ENCODE data around the gene MACROD2. TPM values are rescaled to one million over a fixed set of nuclear protein-coding genes. Genes with fewer than 3 reads are reported as not detected.

The MACROD2 gene
- total and polyA plus RNA-seq, 2 experiments from 2014 or later = 2.8 to 4.3 TPM

DNA sequence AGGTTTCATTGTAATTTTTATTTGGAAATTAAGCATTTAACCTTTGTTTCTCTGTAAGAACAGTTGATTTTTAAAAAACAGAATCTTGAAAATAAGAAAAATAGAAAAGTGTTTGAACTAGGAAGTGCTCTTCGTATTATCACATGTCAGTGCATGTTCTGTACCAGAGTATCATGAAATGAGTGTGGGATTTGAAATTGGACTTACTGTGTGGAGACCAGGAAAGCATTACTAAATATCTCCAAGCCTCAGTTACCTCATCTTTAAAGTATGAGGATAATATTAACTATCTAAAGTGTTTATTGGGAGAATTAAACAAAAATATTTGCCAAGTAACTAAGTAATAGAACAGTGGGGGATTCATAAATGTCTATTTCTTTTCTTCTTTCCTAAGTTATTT is 499.0 kb downstream of the MACROD2 start:
- Histone ChIP-seq H3K4me1 (ENCODE audit: insufficient read depth) (no peaks in the 10 kb centered on the region), H4K20me1 (replicated peaks; ENCODE audit: insufficient read depth) (no peaks in the 10 kb centered on the region), H3F3A (replicated peaks; ENCODE audit: low read depth) (no peaks in the 10 kb centered on the region), H3K27me3 (ENCODE audit: insufficient read depth) (no peaks in the 10 kb centered on the region), H2AFZ (no peak overlapping the region), H3K79me2 (replicated peaks; ENCODE audit: insufficient read depth) (no peaks in the 10 kb centered on the region), H3K27ac (ENCODE audit: low read depth) (no peak overlapping the region), H3K36me3 (ENCODE audit: insufficient read depth) (no peaks in the 10 kb centered on the region), H3K4me2 (no peak overlapping the region), H3K9me2 (ENCODE audit: insufficient read depth) (no peaks in the 10 kb centered on the region), H3K4me3 (no peak overlapping the region)
- ATAC-seq (no peak), DNase-seq (ENCODE audit: low spot score) (no peak)
- no peak for TF ChIP-seq ZNF331 (CRISPR knock-in tag; IDR thresholded peaks at IDR 0.05; ENCODE audit: low read depth)
- TF ChIP-seq, protein P1, sequence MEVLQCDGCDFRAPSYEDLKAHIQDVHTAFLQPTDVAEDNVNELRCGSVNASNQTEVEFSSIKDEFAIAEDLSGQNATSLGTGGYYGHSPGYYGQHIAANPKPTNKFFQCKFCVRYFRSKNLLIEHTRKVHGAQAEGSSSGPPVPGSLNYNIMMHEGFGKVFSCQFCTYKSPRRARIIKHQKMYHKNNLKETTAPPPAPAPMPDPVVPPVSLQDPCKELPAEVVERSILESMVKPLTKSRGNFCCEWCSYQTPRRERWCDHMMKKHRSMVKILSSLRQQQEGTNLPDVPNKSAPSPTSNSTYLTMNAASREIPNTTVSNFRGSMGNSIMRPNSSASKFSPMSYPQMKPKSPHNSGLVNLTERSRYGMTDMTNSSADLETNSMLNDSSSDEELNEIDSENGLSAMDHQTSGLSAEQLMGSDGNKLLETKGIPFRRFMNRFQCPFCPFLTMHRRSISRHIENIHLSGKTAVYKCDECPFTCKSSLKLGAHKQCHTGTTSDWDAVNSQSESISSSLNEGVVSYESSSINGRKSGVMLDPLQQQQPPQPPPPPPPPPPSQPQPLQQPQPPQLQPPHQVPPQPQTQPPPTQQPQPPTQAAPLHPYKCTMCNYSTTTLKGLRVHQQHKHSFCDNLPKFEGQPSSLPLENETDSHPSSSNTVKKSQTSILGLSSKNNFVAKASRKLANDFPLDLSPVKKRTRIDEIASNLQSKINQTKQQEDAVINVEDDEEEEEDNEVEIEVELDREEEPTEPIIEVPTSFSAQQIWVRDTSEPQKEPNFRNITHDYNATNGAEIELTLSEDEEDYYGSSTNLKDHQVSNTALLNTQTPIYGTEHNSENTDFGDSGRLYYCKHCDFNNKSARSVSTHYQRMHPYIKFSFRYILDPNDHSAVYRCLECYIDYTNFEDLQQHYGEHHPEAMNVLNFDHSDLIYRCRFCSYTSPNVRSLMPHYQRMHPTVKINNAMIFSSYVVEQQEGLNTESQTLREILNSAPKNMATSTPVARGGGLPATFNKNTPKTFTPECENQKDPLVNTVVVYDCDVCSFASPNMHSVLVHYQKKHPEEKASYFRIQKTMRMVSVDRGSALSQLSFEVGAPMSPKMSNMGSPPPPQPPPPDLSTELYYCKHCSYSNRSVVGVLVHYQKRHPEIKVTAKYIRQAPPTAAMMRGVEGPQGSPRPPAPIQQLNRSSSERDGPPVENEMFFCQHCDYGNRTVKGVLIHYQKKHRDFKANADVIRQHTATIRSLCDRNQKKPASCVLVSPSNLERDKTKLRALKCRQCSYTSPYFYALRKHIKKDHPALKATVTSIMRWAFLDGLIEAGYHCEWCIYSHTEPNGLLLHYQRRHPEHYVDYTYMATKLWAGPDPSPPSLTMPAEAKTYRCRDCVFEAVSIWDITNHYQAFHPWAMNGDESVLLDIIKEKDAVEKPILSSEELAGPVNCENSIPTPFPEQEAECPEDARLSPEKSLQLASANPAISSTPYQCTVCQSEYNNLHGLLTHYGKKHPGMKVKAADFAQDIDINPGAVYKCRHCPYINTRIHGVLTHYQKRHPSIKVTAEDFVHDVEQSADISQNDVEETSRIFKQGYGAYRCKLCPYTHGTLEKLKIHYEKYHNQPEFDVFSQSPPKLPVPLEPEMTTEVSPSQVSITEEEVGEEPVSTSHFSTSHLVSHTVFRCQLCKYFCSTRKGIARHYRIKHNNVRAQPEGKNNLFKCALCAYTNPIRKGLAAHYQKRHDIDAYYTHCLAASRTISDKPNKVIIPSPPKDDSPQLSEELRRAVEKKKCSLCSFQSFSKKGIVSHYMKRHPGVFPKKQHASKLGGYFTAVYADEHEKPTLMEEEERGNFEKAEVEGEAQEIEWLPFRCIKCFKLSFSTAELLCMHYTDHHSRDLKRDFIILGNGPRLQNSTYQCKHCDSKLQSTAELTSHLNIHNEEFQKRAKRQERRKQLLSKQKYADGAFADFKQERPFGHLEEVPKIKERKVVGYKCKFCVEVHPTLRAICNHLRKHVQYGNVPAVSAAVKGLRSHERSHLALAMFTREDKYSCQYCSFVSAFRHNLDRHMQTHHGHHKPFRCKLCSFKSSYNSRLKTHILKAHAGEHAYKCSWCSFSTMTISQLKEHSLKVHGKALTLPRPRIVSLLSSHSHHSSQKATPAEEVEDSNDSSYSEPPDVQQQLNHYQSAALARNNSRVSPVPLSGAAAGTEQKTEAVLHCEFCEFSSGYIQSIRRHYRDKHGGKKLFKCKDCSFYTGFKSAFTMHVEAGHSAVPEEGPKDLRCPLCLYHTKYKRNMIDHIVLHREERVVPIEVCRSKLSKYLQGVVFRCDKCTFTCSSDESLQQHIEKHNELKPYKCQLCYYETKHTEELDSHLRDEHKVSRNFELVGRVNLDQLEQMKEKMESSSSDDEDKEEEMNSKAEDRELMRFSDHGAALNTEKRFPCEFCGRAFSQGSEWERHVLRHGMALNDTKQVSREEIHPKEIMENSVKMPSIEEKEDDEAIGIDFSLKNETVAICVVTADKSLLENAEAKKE (CRISPR knock-in tag; IDR thresholded peaks at IDR 0.05) = no peak
- TF ChIP-seq STAT1 (IDR thresholded peaks at IDR 0.05; ENCODE audit: unreplicated experiment) = no peak
- no peak for TF ChIP-seq NANOG (IDR thresholded peaks at IDR 0.05; ENCODE audit: borderline replicate concordance)
- TF ChIP-seq EZH2 (IDR thresholded peaks at IDR 0.05; ENCODE audit: low read depth, unreplicated experiment) = no peak
- TF ChIP-seq POLR2AphosphoS5 (IDR thresholded peaks at IDR 0.05; ENCODE audit: low read depth) = no peak
- TF ChIP-seq, protein P2, sequence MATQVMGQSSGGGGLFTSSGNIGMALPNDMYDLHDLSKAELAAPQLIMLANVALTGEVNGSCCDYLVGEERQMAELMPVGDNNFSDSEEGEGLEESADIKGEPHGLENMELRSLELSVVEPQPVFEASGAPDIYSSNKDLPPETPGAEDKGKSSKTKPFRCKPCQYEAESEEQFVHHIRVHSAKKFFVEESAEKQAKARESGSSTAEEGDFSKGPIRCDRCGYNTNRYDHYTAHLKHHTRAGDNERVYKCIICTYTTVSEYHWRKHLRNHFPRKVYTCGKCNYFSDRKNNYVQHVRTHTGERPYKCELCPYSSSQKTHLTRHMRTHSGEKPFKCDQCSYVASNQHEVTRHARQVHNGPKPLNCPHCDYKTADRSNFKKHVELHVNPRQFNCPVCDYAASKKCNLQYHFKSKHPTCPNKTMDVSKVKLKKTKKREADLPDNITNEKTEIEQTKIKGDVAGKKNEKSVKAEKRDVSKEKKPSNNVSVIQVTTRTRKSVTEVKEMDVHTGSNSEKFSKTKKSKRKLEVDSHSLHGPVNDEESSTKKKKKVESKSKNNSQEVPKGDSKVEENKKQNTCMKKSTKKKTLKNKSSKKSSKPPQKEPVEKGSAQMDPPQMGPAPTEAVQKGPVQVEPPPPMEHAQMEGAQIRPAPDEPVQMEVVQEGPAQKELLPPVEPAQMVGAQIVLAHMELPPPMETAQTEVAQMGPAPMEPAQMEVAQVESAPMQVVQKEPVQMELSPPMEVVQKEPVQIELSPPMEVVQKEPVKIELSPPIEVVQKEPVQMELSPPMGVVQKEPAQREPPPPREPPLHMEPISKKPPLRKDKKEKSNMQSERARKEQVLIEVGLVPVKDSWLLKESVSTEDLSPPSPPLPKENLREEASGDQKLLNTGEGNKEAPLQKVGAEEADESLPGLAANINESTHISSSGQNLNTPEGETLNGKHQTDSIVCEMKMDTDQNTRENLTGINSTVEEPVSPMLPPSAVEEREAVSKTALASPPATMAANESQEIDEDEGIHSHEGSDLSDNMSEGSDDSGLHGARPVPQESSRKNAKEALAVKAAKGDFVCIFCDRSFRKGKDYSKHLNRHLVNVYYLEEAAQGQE (IDR thresholded peaks at IDR 0.05; ENCODE audit: unreplicated experiment) = no peak
- TF ChIP-seq CREB1 (CRISPR knock-in tag; IDR thresholded peaks at IDR 0.05; ENCODE audit: low read depth) = no peak
- TF ChIP-seq EZH2phosphoT487 (IDR thresholded peaks at IDR 0.05; ENCODE audit: unreplicated experiment) = no peak
- TF ChIP-seq ZNF114 (CRISPR knock-in tag; IDR thresholded peaks at IDR 0.05) = no peak
- TF ChIP-seq, protein P3, sequence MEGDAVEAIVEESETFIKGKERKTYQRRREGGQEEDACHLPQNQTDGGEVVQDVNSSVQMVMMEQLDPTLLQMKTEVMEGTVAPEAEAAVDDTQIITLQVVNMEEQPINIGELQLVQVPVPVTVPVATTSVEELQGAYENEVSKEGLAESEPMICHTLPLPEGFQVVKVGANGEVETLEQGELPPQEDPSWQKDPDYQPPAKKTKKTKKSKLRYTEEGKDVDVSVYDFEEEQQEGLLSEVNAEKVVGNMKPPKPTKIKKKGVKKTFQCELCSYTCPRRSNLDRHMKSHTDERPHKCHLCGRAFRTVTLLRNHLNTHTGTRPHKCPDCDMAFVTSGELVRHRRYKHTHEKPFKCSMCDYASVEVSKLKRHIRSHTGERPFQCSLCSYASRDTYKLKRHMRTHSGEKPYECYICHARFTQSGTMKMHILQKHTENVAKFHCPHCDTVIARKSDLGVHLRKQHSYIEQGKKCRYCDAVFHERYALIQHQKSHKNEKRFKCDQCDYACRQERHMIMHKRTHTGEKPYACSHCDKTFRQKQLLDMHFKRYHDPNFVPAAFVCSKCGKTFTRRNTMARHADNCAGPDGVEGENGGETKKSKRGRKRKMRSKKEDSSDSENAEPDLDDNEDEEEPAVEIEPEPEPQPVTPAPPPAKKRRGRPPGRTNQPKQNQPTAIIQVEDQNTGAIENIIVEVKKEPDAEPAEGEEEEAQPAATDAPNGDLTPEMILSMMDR (conservative IDR thresholded peaks at IDR 0.05; ENCODE audit: low read depth in 2 of 2) = no peak
- no peak for TF ChIP-seq JUNB (IDR thresholded peaks at IDR 0.05; ENCODE audit: unreplicated experiment)
- TF ChIP-seq, protein P4, sequence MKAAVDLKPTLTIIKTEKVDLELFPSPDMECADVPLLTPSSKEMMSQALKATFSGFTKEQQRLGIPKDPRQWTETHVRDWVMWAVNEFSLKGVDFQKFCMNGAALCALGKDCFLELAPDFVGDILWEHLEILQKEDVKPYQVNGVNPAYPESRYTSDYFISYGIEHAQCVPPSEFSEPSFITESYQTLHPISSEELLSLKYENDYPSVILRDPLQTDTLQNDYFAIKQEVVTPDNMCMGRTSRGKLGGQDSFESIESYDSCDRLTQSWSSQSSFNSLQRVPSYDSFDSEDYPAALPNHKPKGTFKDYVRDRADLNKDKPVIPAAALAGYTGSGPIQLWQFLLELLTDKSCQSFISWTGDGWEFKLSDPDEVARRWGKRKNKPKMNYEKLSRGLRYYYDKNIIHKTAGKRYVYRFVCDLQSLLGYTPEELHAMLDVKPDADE (IDR thresholded peaks at IDR 0.05) = no peak
- Mint-ChIP-seq H3K4me1 (peaks cover 6% of the 10 kb centered on the region; the same call in 2 of the 3 replicates), H3K27ac (no peak overlapping the region), H3K4me3 (no peak overlapping the region), H3K9me3 (no peaks in the 10 kb centered on the region), H3K36me3 (ENCODE audit: low read depth) (no peaks in the 10 kb centered on the region), H3K27me3 (ENCODE audit: insufficient read depth, low read depth, poor library complexity) (no peaks in the 10 kb centered on the region)

Measured in GM23338 (cell line).